Measurements from ENCODE around the gene CITED4. TPM values are rescaled to one million over a fixed set of nuclear protein-coding genes. Genes with fewer than 3 reads are reported as not detected.
A peak's percentile ranks its signal among the peaks of the same experiment; 100 is the strongest.

CITED4 gene
- polyA plus RNA-seq, 3 donors = 2.4 to 18.8 (median 17.1) TPM

- no peaks in the 10 kb centered on the region for H4K20me1 ChIP-seq (ENCODE audit: insufficient read depth, low read length)
- H3K27ac Mint-ChIP-seq = no peak overlapping the region
- intact Hi-C loops (cut with micrococcal nuclease) = no loop called here
- no peak overlapping the region for H2AFZ ChIP-seq (ENCODE audit: insufficient read depth, low read depth, low read length, poor library complexity, severe bottlenecking)
- peaks cover 0 to 3% (median 0%) of the 10 kb centered on the region in 7 donors for H3K9me3 Mint-ChIP-seq
- TF ChIP-seq CTCF (IDR thresholded peaks at IDR 0.05) = no peak
- no peaks in the 10 kb centered on the region for H3K79me2 ChIP-seq (ENCODE audit: insufficient read depth, low read length)
- no peak overlapping the region for H3K4me2 ChIP-seq (replicated peaks; ENCODE audit: extremely low read depth, low read length, poor library complexity, severe bottlenecking)
- no peak overlapping the region for H3K27ac ChIP-seq (ENCODE audit: low read depth in 1 of 2, low read length in 2 of 2)
- no peak for DNase-seq
- no peaks in the 10 kb centered on the region for H3K9me3 ChIP-seq (replicated peaks in 1 of 2; ENCODE audit: control insufficient read depth in 1 of 2, insufficient read depth in 1 of 2, low read length in 2 of 2)
- peaks cover 11 to 12% of the 10 kb centered on the region in 2 donors for H3K4me1 ChIP-seq (ENCODE audit: control insufficient read depth in 1 of 2, insufficient read depth in 2 of 2, low read length in 2 of 2)
- H3K27me3 Mint-ChIP-seq (ENCODE audit: low read depth in 3 of 3) = peaks cover 31 to 45% (median 34%) of the 10 kb centered on the region in 3 donors
- H3K27me3 ChIP-seq (ENCODE audit: control insufficient read depth in 2 of 2, insufficient read depth in 2 of 2, low read length in 2 of 2) = peaks cover 0 to 34% of the 10 kb centered on the region in 2 donors
- peaks cover 0 to 3% of the 10 kb centered on the region in 2 donors for H3K36me3 Mint-ChIP-seq
- H3K4me1 Mint-ChIP-seq = peaks cover 15% of the 10 kb centered on the region
- no peaks in the 10 kb centered on the region for H3K36me3 ChIP-seq (replicated peaks in 1 of 2; ENCODE audit: control insufficient read depth in 1 of 2, insufficient read depth in 2 of 2, low read length in 2 of 2)
- no peak overlapping the region for H3K9ac ChIP-seq (ENCODE audit: insufficient read depth, low read length, poor library complexity, severe bottlenecking)
- 88% methylated on average over 4 of the region's 9 CpGs for WGBS (ENCODE audit: insufficient coverage)
- no peak overlapping the region for H3K4me3 ChIP-seq (replicated peaks in 1 of 3; ENCODE audit: low read depth in 2 of 3, low read length in 3 of 3)
- peak overlapping the region in 1 of 2 donors; percentile 59 for H3K4me3 Mint-ChIP-seq
Measured at GRCh38 chr1:40815420-40815819, 46.7 kb downstream of the CITED4 start.

Other genes starting within 250 kb of the CITED4 start
- gene RIMS3, start 196.7 kb downstream of the CITED4 start, polyA plus RNA-seq = 1 to 10 TPM in 1 of 3 donors, under 1 TPM in 2; 0.15 to 1.0 (median 0.26) TPM
- gene NFYC, start 170.7 kb downstream of the CITED4 start, polyA plus RNA-seq = 100 to 1,000 TPM in 1 of 3 donors, 10 to 100 TPM in 2; 61.2 to 142 (median 68.2) TPM
- under 1 TPM in 1 of 3 donors, not detected in 2; 0.13 TPM for gene KCNQ4, start 78.6 kb downstream of the CITED4 start, polyA plus RNA-seq
- gene CTPS1, start 117.3 kb upstream of the CITED4 start, polyA plus RNA-seq = 1 to 10 TPM; 5.3 to 8.6 (median 6.0) TPM
- under 1 TPM in 2 of 3 donors, not detected in 1; 0.04 to 0.11 TPM for gene SLFNL1, start 159.4 kb upstream of the CITED4 start, polyA plus RNA-seq

Data from CD14-positive monocyte (primary cell).